Globus pallidus (tissue), 1 donor: ENCODE data around the gene CDK9.
"Not testable (repeated sequence)": the region's sequence is repeated elsewhere in the genome, so short reads cannot be mapped to it uniquely, and the experiment has no call there.

Experiments
- DNase-seq: peaks from one replicate; pipeline ENCODE4 v3.0.0-alpha.2; 2015; ENCODE audit warnings: low spot score

The CDK9 gene

DNA sequence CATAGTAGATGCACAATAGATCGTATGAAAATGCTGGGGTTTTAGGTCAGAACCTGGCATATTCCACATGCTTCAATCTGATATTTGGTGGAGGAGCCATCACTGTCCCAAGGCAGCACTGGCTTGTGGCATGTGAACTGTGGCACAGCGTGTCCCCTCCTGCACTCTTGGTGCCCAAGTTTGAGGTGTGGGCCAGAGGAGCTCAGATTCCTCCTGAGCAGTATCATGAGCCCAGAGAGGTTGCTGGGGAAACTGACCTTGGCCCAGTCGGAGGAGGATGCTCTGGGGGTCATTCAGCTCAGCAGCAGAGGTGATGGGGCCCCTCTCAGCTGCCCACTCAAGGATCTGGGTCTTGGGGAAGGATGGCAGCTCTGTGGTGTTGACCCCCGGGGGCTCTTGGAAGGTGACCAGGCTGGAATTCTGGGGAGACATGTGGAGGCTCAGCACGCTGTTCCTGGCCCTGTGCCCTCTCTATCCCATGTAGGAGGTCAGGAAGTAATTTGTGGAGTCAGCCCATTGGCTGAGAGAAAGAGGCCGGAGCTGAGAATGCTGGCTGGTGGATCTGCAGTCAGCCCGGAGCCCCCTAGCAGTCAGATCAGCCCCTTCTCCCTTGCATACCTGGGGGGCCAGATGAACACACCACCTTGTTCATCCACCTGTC, 40.5 kb downstream of the CDK9 start:
- no peak for DNase-seq

DNA sequence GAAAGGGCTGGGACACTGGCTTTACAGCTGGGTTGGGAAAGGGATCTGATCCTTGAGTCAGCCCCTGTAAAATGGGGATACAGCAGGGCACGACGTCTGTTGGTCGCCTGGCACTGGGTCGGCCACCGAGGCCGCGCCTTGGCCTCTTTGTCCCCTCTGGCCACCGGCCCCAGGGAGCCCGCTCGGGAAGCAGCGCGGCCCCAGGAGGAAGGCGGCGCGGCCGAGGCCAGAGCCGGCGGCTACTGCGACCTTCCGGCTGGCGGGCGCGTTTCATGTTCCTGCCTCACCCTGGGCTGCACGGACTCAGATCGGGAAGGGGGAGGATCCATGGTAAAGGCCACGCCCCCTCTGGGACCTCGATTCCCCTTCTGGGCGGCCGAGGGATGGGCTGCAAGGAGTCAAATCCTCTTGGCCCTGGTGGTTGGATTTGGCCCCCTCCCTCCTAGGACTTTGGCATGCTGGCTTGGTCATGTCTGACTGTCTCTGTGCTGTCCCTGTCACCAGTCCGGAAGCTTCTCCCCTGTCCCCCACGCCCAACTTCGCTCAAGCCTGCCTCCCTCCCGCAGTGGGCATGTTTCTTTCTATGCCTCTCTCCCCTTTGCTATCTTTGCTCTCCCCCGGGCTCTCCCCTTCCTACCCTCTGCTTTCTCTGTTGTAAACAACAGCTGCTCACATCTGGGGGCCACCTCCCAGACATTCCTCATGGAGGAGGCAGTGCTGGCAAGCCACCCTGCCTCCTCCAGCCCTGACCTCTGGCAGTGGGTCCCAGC, 42.6 kb downstream of the CDK9 start:
- peak; percentile 35 for DNase-seq

DNA sequence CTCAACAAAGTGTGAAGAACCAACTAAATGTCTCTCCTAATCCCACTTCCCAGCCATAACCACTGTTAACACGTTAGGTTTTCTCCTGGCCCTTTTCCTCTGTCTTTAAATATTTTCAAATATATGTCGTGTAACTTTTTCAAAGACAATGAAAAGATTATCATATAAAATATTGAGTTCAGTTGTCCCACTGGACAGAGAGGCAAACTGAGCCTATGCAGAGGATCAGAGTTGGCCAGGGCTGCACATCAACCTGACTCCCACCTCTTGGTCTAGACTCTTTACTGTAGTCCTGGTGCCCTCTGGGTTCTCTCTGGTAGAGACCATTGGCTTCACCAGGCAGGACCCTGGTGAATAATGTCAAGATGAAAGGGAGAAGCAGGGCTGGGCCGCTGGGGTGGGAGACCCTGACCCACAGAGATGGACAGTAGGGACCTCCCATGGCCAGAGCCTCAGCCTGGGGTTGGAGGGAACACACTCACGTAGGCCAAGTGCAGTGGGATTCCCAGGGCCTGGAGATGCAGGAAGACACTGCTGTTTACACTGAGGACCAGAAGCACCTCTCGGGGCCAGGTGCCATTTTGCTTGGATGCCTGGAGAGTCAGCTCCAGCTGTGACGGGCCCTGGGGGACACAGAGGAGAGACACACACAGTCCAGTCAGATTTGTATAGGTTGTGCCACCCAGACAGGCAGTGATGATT, 43.5 kb downstream of the CDK9 start:
- DNase-seq, result no peak

- no peak for DNase-seq
These were observed 46.4 kb downstream of the CDK9 start for GRCh38 chr9:127832248-127832647.

DNA sequence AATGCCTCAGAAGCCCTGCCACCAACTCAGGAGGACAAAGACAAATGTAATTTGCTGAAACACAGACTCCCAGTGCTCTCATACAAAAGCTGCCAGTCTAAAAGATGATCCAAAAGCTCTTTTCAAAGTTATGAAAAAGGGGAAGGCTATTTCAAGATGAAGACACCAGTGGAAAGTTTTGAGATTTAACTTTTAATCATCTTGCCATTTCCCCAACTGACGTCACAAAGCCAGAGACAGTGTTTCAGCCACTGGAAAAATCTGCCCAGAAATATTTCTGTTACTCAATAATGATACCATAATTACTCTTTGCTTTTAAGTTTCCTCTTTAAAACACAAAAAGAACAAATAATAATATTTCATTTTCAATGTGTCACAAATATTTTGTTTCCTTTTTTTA, 47.7 kb downstream of the CDK9 start:
- no peak for DNase-seq

DNA sequence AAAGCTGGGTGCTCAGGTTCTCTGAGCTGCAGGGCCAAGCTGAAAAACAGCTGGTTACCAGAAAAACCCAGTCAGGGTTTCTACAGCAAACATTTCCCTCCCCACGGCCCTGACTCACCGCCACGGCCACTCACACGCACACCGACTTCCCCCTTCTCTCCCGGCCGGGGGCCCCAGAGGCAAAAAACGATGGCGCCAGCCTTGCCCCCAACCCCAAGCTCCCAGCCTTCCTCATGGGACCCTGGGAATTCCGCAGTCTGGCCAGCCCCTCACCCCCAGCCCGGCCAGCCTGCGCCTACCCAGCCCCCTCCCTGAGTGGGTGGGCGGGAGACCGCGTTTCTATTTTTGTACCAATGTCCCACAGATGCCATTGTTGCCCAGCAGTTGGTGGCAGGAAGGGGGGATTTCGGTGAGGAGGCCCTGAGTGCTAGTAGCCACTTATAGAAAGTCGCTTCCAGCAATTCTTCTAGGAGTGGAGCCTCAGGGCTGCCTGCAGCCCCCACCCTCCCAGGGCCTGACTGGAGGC, 50.2 kb downstream of the CDK9 start:
- DNase-seq, result no peak

DNA sequence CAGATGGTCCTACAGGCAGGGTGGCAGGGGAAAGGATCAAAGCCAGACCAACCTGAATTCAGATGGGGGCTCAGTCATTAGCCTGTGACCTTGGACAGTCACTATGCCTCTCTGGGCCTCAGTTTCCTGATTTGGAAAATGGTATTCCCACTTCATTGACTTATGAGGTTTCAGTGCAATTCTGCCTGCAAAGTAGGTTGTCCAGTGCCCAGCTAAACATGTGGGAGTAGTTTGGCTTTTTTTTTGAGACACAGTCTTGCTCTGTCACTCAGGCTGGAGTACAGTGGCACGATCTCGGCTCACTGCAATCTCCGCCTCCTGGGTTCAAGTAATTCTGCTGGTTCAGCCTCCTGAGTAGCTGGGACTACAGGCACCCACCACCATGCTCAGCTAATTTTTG, 50.7 kb downstream of the CDK9 start:
- DNase-seq, result not testable (repeated sequence)

DNA sequence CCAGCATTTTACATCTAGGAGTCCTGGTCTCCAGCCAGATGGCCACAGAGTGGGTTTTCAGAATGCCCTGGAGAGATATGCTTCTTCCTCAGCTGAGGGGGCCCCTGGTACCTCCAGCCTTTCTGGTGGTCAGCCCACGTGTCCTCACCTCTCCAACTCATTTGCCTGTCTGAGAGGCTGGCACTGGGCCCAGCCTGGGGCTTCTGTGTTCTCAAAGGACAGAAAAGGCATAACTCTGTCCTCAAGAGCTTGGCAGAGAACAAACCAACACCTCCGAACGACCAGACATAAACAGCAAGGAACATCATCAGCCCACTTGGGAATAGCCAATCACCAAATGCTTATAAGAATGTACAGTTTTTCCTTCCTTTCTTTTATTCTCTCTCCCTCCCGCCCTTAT, 51.5 kb downstream of the CDK9 start:
- DNase-seq, result no peak

DNA sequence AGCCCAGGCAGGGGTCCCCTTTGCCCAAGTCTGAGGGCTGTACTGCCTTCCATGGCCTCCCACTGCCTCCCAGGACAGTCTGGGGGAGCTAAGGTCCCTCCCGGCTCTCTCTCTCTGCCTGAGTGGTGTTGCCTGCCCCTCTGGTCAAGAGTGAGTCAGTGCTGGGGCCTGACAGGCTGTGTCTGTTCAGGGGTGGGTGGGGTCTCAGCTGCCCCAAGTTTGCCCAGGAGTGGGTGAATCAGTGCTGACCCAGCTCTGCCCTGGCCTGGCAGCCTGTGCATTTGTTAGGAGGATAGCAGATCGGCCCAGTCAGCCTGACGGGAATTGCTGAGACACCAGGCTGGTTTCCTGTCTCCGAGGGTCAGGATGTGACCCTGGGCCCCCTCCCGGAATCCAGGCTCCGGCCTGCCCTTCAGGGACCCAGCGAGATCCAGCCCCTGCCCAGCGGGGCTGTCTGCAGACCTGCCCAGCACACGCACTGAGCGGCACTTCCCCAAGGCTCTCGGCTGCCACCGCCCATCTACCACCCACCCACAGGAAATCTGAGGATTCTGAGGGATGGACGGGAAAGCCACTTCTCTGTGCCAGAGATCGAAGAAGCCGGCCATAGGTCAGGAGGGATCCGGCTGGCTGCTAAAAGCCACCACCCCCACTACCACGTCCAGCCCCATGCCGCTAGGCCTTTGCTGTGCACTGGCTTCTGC, 52.7 kb downstream of the CDK9 start:
- no peak for DNase-seq
